Islet of Langerhans (tissue), 1 donor: ENCODE results near the gene UGGT2.
A peak's percentile ranks its signal among the peaks of the same experiment; 100 is the strongest.
"Not testable (repeated sequence)": the region's sequence is repeated elsewhere in the genome, so short reads cannot be mapped to it uniquely, and the experiment has no call there.

ENCODE experiments used
- FAIRE-seq: peaks from one replicate; lab custom pipeline; 2011; peaks lifted over from hg19 to GRCh38; lab: Jason Lieb, UNC

UGGT2 gene

DNA sequence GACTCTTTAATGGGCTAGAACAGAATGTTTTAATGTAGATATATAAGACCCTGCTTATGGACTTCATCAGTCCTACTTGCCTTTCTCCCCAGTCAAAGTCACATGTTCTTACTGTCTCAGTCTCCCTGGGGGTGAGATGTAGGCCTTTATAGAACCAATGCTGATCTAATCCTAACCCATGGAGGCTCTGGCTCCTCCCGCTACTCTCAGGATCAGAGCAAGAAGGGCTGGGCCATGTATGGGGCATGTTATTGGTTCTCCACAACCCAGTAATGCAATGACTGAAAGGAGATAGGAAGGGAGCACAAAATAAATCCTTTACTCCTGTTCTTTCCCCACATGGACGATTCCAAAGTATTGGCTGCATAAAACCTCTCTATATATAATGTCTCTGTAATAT lies 82.3 kb downstream of the UGGT2 start:
- no peak for FAIRE-seq

DNA sequence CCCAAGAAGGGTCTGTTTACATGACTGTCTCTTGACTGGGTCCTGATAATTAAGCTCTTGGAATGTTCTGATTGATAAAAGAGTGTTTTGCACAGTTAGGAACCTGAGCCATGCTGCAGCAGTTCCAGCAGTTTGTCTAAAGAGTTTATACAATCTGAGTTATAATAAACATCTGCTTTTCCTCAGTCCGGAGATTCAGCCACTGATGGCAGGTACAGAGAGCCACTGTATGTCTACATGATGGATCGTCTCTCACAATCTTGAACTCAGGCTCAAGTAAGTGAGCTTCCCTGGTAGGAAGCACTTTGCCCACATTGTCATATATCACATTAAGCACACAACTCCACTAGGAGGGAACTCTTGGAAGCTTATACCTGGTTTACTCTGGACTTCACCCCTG lies 84.3 kb downstream of the UGGT2 start:
- FAIRE-seq, result no peak

GRCh38 chr13:95957331-95957730 lies 95.9 kb downstream of the UGGT2 start:
- no peak for FAIRE-seq

DNA sequence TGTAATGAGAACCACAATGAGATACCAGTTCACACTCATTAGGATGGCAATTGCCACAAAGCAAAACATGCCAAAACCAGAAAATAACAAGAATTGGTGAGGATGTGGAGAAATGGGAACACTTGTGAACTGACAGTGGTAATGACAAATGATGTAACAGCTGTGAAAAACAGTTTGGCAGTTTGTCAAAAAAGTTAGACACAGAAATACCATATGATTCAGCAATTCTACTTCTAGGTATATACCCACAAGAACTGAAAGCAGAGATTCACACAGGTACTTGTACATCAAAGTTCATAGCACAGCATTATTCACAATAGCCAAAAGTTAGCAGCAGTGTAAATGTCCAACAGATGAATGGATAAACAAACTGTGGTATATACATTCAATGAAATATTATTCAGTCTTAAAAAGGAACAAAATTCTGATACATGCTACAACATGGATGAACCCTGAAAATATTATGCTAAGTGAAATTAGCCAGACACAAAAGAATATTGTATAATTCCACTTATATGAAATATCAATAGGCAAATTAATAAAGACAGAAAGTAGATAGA lies 96.5 kb downstream of the UGGT2 start:
- no peak for FAIRE-seq

DNA sequence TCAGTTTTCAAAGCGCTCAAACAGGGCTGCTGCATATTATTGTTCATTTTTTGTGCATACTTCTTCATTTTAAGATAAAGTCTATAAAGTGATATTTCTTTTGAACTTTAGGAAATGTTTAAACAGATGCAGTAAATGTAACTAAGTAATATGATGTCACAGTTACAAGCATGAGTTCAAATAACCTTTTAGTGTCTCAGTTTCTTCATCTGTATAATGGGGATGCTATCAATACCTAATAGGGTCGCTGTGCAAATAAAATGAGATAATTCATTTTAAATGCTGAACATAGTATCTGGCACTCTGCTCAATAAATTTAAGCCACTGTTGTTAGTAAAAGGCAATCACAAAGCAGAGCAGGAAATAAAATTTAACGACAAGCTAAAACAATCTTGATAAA lies 97.5 kb downstream of the UGGT2 start:
- no peak for FAIRE-seq

DNA sequence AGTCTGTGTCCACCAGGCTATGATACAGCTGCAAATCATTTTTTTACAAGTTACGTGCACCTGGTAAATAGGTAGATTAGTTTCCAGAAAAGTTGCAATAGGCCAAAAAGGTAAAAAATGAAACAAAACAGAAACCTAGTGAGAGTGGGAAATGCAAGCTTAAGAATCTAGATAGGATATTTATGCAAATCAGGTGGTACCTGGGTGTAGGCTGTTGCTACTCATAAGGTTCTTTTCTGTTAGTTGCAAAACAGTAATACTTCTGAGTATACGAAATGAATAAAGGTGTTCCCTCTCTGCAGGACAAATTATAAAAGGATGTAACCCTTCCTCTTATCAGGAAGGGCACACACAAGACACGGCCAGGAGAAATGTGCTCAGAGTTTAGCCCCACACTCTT lies 97.9 kb downstream of the UGGT2 start:
- no peak for FAIRE-seq

DNA sequence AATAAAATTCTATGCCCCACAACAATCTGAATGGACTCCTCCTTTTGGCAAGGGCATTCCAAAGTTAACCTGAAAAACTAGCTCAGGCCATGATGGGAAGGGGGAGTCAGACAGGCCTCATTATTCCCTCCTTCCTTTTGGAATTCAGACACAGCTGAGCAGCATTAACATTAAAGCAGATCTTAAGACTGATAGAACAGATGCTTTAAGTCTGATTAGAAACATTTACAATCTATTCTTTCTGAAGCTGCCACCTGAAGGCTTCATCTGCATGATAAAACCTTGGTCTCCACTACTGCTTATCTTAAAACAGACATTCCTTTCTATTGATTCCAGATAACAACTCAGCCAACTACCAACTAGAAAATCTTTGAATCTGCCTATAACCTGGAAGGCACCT lies 98.9 kb downstream of the UGGT2 start:
- FAIRE-seq, result no peak

DNA sequence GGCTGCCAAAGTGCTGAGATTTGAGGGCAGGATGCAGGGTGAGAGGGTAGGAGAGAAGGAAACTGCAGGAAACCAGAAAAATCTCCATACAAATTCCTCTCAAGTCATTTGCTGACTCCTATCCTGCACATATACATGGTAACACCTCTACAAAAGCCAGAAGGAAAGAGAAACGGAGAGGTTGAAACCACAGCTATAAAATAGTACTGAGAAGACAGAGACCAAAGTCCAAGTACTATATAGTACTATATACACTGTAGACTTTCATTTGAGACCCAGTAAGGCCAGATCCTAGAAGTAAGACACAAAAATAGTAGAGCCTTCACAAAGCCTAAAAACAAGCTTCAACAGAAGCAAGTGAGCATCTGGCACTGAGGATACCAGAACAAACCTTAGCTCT lies 103.1 kb downstream of the UGGT2 start:
- no peak for FAIRE-seq

DNA sequence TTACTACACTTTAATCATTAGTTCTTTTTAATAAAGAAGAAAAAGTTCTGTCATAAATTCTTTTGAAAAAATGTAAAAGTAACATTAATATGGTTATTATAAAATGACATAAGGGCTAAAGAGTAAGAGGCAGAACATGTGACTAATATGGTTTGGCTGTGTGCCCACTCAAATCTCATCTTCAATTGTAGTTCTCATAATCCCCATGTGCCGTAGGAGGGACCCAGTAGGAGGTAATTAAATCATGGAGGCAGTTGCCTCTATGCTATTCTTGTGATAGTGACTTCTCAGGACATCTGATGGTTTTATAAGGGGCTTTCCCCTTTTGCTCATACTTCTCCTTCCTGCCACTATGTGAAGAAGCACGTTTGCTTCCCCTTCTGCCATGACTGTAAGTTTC lies 104.5 kb downstream of the UGGT2 start:
- FAIRE-seq, result peak; percentile 66

DNA sequence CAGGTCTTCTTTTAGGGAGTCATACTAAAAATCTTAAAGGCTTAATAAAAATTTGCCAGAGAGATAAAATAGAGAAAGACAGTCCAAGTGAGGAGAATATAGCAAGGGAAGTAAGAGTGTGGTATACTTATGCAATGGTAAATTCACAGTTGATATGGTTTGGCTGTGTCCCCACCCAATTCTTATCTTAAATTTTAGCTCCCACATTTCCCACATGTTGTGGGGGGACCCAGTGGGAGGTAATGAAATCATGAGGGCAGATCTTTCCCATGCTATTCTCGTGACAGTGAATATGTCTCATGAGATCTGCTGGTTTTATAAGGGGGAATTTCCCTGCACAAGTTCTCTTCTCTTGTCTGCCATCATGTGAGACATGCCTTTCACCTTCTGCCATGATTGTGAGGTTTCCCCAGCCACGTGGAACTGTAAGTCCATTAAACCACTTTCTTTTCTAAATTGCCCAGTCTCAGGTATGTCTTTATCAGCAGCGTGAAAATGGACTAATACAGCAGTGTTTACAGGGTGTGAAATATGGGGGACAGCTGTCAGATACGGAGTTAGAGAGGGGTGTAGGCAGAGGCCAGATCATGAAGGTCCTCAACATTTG lies 115.4 kb downstream of the UGGT2 start:
- no peak for FAIRE-seq

DNA sequence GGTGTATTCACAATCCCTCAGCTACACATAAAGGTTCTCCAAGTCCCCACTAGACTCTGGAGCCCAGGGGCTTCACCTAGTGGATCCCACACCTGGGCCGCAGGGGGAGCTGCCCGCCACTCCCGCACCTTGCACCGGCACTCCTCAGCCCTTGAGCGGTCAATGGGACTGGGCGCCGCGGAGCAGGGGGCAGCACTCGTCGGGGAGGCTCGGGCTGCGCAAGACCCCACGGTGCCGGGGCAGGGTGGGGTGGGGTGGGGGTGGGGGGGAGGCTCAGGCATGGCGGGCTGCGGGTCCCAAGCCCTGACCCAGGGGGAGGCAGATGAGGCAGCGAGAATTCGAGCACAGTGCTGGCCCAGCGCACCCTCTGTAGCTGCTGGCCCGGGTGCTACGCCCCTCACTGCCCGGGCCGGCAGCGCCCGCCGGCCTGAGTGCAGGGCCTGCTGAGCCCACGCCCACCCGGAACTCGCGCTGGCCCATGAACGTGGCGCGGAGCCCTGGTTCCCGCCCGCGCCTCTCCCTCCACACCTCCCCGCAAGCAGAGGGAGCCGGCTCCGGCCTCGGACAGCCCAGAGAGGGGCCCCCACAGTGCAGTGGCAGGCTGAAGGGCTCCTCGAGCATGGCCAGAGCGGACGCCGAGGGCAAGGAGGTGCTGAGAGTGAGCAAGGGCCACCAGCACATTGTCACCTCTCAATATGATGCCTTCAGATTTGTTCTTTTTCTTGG lies 121.7 kb downstream of the UGGT2 start:
- FAIRE-seq, result no peak

DNA sequence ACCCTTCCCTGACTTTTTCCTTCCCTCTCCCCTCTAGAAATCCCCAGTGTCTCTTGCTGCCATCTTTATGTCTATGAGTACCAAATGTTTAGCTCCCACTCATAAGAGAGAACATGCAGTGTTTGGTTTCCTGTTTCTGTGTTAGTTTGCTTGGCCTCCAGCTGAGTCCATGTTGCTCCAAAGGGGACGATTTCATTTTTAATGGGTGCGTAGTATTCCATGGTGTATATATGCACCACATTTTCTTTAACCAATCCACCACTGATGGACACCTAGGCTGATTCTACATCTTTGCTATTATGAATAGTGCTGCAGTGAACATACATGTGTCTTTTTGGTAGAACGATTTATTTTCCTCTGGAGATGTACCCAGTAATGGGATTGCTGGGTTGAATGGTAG lies 123.8 kb downstream of the UGGT2 start:
- no peak for FAIRE-seq

GRCh38 chr13:95928367-95928906 lies 124.8 kb downstream of the UGGT2 start:
- FAIRE-seq, result not testable (repeated sequence)

DNA sequence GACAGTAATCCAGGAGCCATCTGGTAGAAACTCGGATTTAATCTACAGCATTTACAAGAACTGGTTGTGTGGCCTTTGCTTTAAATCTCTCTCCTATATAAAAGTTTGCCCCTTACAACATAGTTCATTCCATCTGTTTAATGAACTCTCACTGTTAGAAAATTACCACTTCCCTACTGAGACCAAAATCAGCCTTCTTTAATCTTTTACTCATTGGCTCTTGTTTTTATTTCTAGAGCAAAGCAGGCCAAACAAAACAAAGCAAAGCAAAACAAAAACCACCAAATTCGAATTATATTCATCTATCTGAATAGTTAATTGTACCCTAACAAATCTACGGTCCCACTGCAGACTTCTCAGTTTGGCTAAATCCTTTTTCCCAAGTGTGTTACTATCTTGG lies 127.0 kb downstream of the UGGT2 start:
- FAIRE-seq, result no peak

DNA sequence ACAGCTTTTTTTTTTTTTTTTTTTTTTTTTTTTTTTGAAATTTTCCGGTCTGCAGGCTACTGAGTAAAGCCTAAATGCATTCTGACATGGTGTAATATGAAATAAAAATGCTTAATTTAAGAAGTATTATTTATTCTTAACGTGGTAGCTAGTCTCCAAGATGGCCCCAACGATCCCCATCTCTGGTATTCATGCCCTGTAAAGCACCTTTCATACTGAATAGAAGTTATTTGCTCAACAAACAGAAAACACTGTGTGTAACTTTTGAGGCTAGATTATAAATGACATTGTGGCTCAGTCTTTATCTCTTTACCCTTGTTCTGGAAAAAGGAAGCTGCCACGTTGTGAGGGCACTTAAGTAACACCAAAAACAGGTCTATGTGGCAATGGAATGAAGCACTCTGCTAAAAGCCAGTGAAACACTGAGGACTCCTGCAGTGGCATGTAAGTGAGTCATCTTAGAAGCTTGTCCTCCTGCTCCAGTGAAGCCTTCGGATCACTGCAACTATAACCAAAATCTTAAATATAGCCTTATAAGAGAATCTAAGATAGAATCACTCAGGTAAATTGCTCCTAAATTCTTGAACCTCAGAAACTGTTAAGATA lies 128.7 kb downstream of the UGGT2 start:
- no peak for FAIRE-seq

- no peak for FAIRE-seq
Measured at GRCh38 chr13:95921485-95921884, 131.7 kb downstream of the UGGT2 start.

DNA sequence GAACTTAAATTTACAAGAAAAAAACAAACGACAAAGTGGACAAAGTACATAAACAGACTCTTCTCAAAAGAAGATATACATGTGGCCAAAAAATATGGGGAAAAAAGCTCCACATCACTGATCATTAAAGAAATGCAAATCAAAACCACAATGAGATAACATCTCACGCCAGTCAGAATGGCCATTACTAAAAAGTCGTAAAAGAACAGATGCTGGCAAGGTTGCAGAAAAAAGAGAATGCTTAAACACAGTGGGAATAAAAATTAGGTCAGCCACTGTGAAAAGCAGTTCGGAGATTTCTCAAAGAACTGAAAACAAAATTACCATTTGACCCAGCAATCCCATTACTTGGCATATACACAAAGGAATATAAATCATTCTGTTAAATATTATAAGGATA lies 132.7 kb downstream of the UGGT2 start:
- FAIRE-seq, result no peak

DNA sequence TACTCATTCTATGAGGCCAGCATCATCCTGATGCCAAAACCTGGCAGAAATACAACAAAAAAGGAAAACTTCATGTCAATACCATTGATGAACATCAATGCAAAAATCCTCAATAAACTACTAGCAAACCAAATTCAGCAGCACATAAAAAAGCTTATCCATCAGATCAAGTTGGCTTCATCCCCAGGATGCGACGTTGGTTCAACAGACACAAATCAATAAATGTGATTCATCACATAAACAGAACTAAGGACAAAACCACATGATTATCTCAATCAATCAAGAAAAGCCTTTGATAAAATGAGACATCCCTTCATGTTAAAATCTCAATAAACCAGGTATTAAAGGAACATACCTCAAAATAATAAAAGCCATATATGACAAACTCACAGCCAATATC lies 134.3 kb downstream of the UGGT2 start:
- FAIRE-seq, result no peak

GRCh38 chr13:95914991-95915501 lies 138.2 kb downstream of the UGGT2 start:
- no peak for FAIRE-seq

GRCh38 chr13:95906999-95907398 lies 146.2 kb downstream of the UGGT2 start:
- FAIRE-seq, result no peak

DNA sequence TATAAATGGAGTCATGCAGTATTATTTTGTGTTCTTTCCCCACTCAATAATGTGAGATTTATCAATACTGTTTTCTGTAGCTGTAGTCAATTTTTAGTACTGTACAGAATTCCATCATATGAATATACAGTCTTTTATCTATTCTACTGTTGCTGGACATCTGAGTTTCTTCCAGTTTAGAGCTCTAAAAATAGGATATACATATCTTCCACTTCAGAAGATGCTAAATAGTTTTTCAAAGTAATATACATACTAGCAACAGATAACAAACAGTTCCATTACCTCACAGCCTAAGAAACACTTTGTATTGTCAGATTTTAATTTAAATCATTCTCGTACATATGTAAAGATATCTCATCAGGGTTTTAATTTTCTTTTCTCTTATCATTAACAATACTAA lies 149.6 kb downstream of the UGGT2 start:
- FAIRE-seq, result no peak

GRCh38 chr13:95902741-95903140 lies 150.5 kb downstream of the UGGT2 start:
- FAIRE-seq, result peak; percentile 21

GRCh38 chr13:95898256-95898655 lies 154.9 kb downstream of the UGGT2 start:
- no peak for FAIRE-seq
